Femur (tissue), 1 donor: ENCODE data around the gene PCDHGB6.
"Not testable (repeated sequence)": the region's sequence is repeated elsewhere in the genome, so short reads cannot be mapped to it uniquely, and the experiment has no call there.

Source experiments
- DNase-seq: peaks from one replicate; pipeline ENCODE4 v3.0.0-alpha.2; 2017

PCDHGB6 gene

GRCh38 chr5:141407790-141408505, at the start of gene PCDHGB6:
Gene PCDHGB6, plus strand, starts transcription at chr5:141408021. Its CDS starts 182 bp downstream, at chr5:141408203.
- peak; percentile 61 for DNase-seq

- DNase-seq, result no peak
Measured at GRCh38 chr5:141359790-141360426, 47.9 kb upstream of the PCDHGB6 start, which contains the start of gene PCDHGB2. Gene PCDHGB2, plus strand, starts transcription at chr5:141359994. Its CDS starts 142 bp downstream, at chr5:141360136.

GRCh38 chr5:141360685-141361084, 47.1 kb upstream of the PCDHGB6 start:
- no peak for DNase-seq

DNA sequence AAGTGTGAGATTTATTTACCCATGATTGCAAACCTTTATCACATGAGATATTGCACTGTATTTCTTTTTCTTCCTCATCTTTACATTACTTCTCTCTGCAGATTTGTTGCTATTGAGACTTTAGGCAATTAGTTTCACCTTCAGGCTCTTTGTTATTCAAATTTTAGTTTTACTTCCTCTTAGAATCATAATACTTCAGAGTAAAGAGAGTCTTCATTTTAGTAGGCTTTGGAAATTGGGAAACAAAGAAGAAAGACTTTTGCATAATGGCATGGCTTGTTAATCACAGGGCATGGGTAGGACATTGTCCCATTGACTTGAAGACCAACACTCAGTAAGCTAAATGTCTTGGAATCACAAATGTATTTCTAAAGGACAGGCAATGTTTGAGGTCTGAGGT, 45.1 kb upstream of the PCDHGB6 start:
- no peak for DNase-seq

DNA sequence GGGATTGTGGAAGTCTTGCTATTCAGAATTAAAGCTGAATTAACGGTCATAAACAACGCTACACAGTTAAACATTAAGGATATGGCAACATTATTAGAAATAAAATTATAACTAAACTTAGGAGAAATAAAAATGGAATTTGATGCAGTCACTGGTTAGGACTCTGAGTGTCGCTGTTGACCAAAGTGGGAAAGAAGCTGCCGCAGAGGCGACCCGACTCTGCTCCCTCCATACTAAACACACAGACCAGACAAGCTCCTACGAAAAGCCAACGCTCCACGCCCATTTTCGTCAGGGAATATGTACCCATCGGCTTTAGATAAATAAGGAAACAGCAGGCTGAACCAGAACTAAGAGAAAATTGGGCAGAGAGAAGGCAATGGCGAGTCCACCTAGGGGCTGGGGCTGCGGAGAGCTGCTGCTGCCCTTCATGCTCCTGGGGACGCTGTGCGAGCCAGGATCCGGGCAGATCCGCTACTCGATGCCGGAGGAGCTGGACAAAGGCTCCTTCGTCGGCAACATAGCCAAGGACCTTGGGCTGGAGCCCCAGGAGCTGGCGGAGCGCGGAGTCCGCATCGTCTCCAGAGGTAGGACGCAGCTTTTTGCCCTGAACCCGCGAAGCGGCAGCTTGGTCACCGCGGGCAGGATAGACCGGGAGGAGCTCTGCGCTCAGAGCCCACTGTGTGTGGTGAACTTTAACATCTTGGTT, 43.7 kb upstream of the PCDHGB6 start, which contains the start of gene PCDHGA5:
TSS of gene PCDHGA5 (plus strand) at position 211 of the 709 bp plus-strand sequence. CDS start at position 380, 169 bp downstream.
- no peak for DNase-seq

DNA sequence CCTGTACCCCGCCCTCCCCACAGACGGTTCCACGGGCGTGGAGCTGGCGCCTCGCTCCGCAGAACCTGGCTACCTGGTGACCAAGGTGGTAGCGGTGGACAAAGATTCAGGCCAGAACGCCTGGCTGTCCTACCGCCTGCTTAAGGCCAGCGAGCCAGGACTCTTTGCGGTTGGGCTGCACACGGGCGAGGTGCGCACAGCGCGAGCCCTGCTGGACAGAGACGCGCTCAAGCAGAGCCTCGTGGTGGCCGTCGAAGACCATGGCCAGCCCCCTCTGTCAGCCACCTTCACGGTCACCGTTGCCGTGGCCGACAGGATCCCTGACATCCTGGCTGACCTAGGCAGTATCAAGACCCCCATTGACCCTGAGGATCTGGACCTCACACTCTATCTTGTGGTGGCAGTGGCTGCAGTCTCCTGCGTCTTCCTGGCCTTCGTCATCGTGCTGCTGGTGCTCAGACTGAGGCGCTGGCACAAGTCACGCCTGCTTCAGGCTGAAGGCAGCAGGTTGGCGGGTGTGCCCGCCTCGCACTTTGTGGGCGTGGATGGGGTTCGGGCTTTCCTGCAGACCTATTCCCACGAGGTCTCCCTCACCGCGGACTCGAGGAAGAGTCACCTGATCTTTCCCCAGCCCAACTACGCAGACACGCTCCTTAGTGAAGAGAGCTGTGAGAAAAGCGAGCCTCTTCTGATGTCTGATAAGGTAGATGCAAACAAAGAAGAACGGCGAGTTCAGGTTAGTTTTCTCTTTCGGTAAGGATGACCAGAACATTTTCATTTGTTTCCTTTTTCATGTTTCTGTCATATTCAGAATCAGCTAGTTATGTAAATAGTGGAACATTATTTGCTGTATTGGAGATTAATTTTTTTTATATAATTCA, 41.6 kb upstream of the PCDHGB6 start:
- no peak for DNase-seq

- no peak for DNase-seq
Measured at GRCh38 chr5:141369994-141370848, 37.6 kb upstream of the PCDHGB6 start, which contains the start of gene PCDHGB3. Gene PCDHGB3, plus strand, starts transcription at chr5:141370242. Its CDS starts 153 bp downstream, at chr5:141370395.

- no peak for DNase-seq
Measured at GRCh38 chr5:141371572-141372475, 36.0 kb upstream of the PCDHGB6 start.

- DNase-seq, result no peak
Measured at GRCh38 chr5:141373673-141374317, 34.0 kb upstream of the PCDHGB6 start, which contains the start of gene PCDHGA6. Gene PCDHGA6, plus strand, starts transcription at chr5:141373891. Its CDS starts 193 bp downstream, at chr5:141374084.

GRCh38 chr5:141374627-141375026, 33.2 kb upstream of the PCDHGB6 start:
- no peak for DNase-seq

- DNase-seq, result not testable (repeated sequence)
Measured at GRCh38 chr5:141375444-141376155, 32.2 kb upstream of the PCDHGB6 start.

GRCh38 chr5:141382469-141383294, 25.1 kb upstream of the PCDHGB6 start, which contains the start of gene PCDHGA7:
Gene PCDHGA7, plus strand, starts transcription at chr5:141382742. Its CDS starts 158 bp downstream, at chr5:141382900.
- no peak for DNase-seq

DNA sequence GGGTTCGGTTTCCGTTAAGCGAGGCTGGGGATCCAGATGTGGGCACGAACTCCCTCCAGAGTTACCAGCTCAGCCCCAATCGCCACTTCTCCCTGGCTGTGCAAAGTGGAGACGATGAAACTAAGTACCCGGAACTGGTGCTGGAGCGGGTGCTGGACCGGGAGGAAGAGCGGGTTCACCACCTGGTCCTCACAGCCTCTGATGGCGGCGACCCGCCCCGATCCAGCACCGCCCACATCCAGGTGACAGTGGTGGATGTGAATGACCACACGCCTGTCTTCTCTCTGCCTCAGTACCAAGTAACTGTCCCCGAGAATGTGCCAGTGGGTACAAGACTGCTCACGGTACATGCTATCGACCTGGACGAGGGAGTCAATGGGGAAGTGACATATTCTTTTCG, 24.5 kb upstream of the PCDHGB6 start:
- DNase-seq, result no peak

- DNase-seq, result no peak
Measured at GRCh38 chr5:141384471-141385267, 23.2 kb upstream of the PCDHGB6 start.

DNA sequence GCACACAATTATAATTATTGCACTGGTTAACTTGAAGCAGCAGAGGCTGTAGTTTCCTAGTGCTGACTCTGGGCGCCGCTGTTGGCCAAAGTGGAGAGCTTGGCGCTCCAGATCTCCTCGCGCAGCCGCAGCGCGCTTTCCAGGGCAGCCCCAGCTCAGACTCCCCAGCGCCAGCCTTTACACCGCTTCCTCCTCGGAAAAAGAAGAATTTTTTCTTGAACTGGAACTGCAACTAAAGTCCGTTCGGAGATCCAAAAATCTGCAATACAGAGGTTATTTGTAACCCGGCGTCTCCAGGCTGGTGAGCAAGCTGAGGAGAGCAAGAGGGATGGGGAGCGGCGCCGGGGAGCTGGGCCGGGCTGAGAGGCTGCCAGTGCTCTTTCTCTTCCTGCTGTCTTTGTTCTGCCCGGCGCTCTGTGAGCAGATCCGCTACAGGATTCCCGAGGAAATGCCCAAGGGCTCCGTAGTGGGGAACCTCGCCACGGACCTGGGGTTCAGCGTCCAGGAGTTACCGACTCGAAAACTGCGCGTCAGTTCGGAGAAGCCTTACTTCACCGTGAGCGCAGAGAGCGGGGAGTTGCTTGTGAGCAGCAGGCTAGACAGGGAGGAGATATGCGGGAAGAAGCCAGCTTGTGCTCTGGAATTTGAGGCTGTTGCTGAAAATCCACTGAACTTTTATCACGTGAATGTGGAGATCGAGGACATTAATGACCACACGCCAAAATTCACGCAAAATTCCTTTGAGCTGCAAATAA, 20.1 kb upstream of the PCDHGB6 start, which contains the start of gene PCDHGB4:
TSS of gene PCDHGB4 (plus strand) at position 142 of the 755 bp plus-strand sequence. CDS start at position 329, 187 bp downstream.
- not testable (repeated sequence) for DNase-seq

- DNase-seq, result no peak
Measured at GRCh38 chr5:141388661-141389060, 19.2 kb upstream of the PCDHGB6 start.
